Stimulated activated CD8-positive, alpha-beta memory T cell treated with anti-CD3 and anti-CD28 coated beads, Interleukin-15, amount 100 ng/mL, for 4 hours (primary cell): Measurements from ENCODE around the gene SPART.
"Not testable (repeated sequence)": the region's sequence is repeated elsewhere in the genome, so short reads cannot be mapped to it uniquely, and the experiment has no call there.

Experiments
- DNase-seq, 2 donors: peaks; one replicate each; pipeline ENCODE4 v3.0.0-alpha.2; 2020; ENCODE audit warnings: low read depth in 2 of 2

SPART gene

GRCh38 chr13:36353001-36353400, 6.8 kb upstream of the SPART start:
- no peak for DNase-seq

- DNase-seq = no peak
Measured at GRCh38 chr13:36352350-36352749, 6.2 kb upstream of the SPART start.

DNA sequence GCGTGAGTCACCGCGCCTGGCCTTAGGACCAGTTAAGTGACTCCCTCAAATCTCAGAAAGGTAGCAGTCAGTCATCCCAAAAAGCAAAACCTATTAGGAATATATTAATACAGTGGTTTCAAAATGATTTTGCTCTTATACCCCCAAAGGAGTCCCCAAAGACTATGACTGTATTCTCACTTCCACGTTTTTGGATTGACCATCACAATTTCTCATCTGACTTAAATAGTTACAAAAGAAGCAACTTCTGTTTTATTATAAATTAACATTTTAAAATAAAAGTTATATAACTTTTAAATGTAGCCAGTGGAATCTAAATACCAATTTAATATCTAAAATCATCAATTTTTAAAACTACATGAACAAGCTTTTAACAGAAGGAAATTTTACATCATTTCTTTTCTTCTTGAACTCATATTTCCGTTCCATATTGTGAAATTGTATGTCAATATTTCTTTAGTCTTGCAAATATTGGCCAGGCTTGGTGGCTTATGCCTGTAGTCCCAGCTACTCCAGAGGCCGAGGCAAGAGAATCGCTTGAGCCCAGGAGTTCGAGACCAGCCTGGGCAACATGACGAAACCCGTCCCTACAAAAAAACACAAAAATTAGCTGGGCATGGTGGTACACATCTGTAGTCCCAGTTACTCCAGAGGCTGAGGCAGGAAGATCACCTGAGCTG, 1.5 kb upstream of the SPART start:
- no peak for DNase-seq

- DNase-seq = no peak
Measured at GRCh38 chr13:36345438-36346221, 564 bp downstream of the SPART start.

GRCh38 chr13:36344886-36345437, 1.2 kb downstream of the SPART start:
- no peak for DNase-seq

DNA sequence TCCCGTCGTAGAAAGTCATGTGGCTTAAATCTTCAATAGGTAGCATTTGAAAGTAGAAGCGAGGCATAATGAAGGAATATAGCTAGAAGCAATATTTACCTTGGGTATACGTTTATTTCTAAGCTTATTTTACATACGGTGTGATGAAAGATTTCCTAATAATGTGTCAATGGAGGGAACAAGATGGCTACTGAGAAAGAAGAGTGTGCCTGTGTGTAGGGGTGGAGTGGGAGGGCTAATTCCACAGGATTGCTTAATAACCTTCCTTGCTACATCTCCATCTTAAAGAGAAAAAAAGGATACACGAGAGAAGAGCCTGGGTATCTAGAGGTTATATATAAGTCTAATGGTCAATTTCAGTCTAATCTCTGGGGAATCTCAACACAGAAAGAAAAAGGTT, 2.0 kb downstream of the SPART start:
- DNase-seq = no peak

GRCh38 chr13:36343766-36344165, 2.4 kb downstream of the SPART start:
- DNase-seq = no peak

- DNase-seq = no peak
Measured at GRCh38 chr13:36342715-36343114, 3.5 kb downstream of the SPART start.

- no peak for DNase-seq
Measured at GRCh38 chr13:36341718-36342117, 4.5 kb downstream of the SPART start.

- no peak for DNase-seq
Measured at GRCh38 chr13:36339600-36340155, 6.5 kb downstream of the SPART start.

GRCh38 chr13:36337938-36338641, 8.1 kb downstream of the SPART start:
- DNase-seq = no peak

GRCh38 chr13:36332986-36333385, 13.2 kb downstream of the SPART start:
- no peak for DNase-seq

DNA sequence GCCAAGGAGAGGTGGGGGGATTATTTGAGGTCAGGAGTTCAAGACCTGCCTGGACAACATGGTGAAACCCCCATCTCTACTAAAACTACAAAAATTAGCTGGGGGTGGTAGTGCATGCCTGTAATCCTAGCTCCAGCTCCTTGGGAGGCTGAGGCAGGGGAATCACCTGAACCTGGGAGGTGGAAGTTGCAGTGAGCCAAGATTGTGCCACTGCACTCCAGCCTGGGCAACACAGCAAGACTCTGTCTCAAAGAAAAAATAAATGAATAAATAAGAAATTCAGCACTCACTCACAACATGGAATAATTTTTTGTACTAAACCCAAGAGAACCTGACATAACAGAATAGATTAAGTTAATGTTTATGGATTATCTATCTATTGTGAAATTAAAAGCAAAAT, 13.9 kb downstream of the SPART start:
- not testable (repeated sequence) for DNase-seq

DNA sequence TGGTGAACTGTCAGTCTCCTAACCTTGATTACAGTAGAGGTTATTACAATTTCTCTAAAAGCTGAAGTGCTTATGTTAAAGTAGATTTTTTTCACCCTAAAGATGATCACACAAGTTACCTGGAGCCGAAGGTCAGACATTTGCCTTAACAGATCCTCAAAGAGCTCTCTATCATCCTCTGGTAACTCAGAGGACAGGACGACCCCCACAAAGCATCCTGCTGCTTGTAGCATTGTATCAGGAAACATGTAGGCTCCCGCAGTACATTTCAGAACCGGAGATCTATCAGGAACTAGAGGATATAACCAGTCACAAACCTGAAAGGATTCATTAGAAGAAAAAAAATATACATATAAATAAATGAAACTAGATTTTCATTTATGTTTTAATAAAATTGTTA, 14.9 kb downstream of the SPART start:
- DNase-seq = no peak

DNA sequence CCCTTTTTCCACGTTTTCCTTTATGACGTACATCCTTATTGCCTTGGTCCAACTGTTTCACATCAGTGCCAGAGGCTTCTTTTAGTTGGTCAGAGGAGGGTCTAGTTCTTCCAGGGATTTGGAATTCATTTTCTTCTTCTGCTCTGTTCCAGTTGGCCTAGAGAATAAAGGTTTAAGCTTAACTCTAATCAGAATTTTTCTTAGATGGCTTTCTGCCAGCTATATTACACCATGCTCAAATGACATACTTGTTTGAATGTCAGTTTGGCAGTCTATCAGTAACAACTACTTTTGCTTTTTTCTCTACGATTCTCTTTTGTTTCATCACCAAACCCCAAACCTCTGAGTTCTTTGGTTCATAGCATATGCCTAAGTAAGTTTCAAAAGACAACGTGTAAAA, 16.8 kb downstream of the SPART start:
- DNase-seq = no peak

GRCh38 chr13:36328821-36329220, 17.4 kb downstream of the SPART start:
- DNase-seq = no peak

DNA sequence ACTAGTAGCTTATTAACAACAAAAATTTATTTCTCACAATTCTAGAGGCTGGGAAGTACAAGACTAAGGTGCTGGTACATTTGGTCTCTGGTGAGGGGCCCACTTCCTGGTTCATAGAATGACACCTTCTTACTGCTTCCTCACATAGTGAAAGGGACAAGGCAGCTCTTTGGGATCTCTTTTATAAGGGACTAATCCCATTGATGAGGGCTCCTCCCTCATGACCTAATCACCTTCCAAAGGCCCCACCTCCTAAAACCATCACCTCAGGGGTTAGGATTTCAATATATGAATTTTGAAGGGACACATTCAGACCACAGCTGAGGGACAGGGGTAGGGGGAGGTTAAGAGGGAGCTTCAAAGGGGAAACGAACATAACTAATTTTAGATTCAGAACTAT, 20.3 kb downstream of the SPART start:
- DNase-seq = no peak

- DNase-seq = not testable (repeated sequence)
Measured at GRCh38 chr13:36324881-36325280, 21.3 kb downstream of the SPART start.

DNA sequence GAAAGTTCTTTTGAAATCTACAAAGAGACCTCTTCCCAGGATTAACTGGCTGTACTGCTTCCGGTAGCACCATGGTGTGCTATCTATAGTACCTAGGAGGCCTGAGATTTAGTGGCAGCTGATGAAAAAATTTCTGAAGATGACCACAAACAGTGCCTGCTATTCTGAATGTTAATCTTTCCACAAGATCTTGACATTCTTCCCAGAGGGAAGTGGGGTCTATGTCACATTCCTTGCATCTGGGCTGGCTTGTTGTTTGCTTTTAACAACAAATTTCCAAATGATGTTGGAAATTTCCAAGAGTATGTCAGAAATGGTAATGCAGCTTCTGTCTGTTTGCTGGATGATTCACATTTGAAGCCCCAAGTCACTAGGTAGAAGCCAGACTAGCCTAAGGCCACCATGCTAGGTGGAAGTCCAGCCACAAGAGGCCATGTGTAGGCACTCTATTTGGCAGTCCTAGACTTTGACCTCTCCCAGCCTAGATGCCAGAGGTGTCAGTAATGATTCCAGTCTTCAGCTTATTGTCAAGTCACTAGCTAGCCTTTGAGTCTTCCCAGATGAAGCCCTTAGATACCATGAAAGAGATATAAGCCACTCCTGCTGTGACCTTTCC, 22.1 kb downstream of the SPART start:
- DNase-seq = no peak

- DNase-seq = no peak
Measured at GRCh38 chr13:36323408-36323807, 22.8 kb downstream of the SPART start.

- DNase-seq = not testable (repeated sequence)
Measured at GRCh38 chr13:36319793-36320192, 26.4 kb downstream of the SPART start.
